GM23338 (cell line): ENCODE measurements around the gene COL24A1.

Experiments
- CTCF ChIP-seq, 2 experiments: fragments of 200-600 bp in 1 of 2; sonication (generic) in 1 of 2; conservative IDR thresholded peaks; 2 replicates each; pipeline versions ENCODE4 v1.5.1 to v1.6.1; 2016 to 2017; ENCODE audit warnings: antibody characterized with exemption in 2 of 2, low read depth in 2 of 2, mild to moderate bottlenecking in 2 of 2, moderate library complexity in 1 of 2
- EZH2 ChIP-seq: fragments of 200-600 bp; sonication (generic); IDR thresholded peaks from one replicate; pipeline ENCODE4 v1.8.0; 2017; ENCODE audit warnings: antibody characterized with exemption, mild to moderate bottlenecking, low read depth; ENCODE audit not compliant: unreplicated experiment
- POLR2AphosphoS5 ChIP-seq: IDR thresholded peaks from 2 replicates; pipeline ENCODE4 v1.6.1; 2016; ENCODE audit warnings: antibody characterized with exemption, low read depth

GRCh38 chr1:85911742-85912141, 244.8 kb downstream of the COL24A1 start:
- TF ChIP-seq POLR2AphosphoS5 (no peak), CTCF (conservative IDR thresholded peaks at IDR 0.05; ENCODE audit: low read depth in 2 of 2) (peak; percentile 43 to 65), EZH2 (no peak)
